GM19193 (cell line): ENCODE results near the gene RASEF.

Source experiments
- POLR2A ChIP-seq: IDR thresholded peaks from 4 replicates; pipeline ENCODE4 v1.6.1; 2011; ENCODE audit not compliant: insufficient read depth, insufficient read length; ENCODE audit errors: extremely low read depth

RASEF gene

DNA sequence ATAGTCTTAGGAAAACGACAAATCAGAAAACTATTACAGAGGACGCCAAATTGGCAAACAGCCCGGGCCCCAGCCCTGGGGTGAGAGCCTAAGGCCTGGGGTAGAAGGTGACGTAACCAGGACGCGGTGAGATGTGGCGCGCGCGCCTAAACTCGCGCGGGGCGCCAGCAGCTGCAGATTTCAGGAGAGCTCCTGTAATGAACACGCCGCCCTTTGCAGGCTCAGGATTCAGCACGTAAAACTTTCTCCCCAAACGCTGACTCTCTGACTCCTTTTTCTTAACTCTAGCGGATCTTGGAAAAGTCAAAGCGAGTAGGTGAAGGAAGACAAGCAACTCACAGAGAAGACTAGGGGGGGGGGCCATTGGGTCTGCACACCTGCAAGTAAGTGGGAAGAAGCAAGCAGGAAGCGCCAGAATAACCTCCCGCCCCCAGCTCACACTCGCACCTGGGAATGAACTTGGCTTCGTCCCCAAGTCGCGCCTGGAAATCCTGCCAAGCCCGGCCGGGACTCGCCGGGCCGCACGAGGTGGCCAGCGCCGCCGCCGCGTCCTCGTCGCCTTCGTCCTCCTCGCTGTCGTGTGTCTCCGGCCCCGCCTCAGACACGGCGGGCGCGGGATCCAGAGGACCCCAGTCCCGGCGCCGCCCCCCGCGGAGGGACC, 822 bp downstream of the RASEF start:
- TF ChIP-seq POLR2A = no peak

DNA sequence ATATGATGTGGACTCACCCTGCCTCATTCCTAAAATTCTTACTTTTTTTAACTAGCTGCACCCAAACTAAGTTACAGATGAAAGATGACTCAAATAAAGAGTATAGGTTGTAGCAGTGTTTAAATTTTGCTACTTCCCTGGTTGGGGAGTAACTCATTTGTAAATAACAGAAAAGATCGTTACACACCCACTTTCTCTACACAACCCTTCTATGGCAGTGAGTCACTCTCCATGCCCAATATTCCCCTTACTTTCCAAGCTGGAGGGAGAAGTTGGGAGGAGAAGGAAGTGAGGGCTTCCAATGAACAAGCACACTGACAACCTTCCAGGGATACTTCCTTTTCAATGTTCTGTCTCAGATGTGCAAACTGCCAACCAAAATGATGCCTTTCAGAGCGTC, 1.9 kb downstream of the RASEF start:
- TF ChIP-seq POLR2A = no peak

DNA sequence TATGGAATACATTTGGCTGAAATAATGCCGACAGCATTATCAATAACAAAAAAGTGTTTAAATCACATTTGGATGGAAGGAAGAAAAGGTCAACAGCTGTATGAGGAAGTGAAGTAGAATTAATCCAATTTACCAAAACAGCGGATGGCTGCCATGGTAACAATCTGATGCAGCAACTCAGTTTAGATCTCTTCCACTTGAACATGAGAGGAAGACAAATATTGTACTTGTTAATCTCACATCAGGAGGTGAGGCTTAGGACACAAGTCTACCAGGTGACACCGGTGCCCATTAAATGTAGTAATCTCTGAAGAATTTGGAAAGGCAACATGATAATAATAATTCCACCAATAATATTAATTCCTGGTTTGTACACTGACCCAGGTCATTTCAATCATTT, 2.4 kb downstream of the RASEF start:
- no peak for TF ChIP-seq POLR2A

GRCh38 chr9:83059417-83059816, 3.5 kb downstream of the RASEF start:
- TF ChIP-seq POLR2A = no peak

DNA sequence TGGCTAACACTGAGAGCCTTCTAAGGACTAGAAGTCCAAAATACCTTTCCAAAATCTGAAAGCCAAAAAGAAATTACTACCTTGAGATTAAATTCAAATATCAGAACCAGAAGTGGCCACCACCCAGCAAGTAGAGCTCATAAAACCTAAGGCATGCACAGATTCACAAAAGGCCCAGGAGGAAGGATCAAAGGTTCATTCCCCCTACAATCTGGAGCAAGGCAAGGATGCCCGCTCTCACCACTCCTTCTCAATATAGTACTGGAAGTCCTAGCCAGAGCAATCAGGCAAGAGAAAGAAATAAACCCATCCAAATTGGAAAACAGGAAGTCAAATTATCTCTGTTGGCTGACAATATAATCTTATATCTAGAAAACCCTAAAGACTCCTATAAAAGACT, 6.0 kb downstream of the RASEF start:
- no peak for TF ChIP-seq POLR2A

GRCh38 chr9:83056174-83056573, 6.8 kb downstream of the RASEF start:
- TF ChIP-seq POLR2A = no peak

- no peak for TF ChIP-seq POLR2A
Observed at GRCh38 chr9:83047839-83048775, 14.8 kb downstream of the RASEF start.

- TF ChIP-seq POLR2A = no peak
Observed at GRCh38 chr9:83043597-83043996, 19.3 kb downstream of the RASEF start.

GRCh38 chr9:83041771-83042170, 21.2 kb downstream of the RASEF start:
- no peak for TF ChIP-seq POLR2A

DNA sequence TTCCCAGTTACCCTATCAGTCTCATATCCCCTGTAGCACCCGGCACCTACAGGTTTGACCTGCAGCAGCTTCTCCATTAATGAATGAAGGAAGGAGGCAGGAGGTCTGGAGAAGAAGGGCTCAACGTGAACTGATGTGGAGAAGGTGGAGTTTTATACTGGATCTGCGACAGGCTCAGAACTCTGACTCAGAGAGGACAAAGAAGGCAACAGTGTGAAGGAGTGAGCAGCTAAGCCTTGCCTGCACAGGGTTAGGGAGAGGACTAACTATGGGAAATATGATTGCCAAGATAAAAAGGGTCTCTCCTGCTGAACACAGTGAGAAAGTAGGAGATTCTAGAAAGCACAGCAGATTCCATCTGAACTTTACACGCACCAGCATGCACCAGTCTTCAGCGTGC, 23.6 kb downstream of the RASEF start:
- TF ChIP-seq POLR2A = no peak

DNA sequence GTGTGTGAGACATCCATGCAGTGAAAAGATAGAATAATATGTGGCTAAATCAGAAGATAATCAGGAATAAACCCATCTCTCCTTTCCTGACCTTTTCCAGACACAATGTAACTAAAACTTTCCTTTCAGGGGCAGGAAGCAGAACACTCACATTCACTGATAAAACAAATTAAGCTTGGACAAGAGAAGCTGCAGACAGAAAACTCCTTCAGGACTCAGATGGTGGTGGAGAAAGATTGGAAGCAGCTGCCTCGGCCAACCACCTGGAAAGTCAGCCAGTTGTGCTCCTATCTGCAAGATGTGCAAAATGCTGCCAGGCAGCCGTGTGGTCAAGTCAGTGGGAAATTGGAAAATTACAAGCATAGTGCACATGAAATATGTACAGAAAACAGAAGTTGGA, 26.9 kb downstream of the RASEF start:
- no peak for TF ChIP-seq POLR2A

GRCh38 chr9:83035143-83035542, 27.8 kb downstream of the RASEF start:
- TF ChIP-seq POLR2A = no peak

GRCh38 chr9:83034587-83034986, 28.4 kb downstream of the RASEF start:
- no peak for TF ChIP-seq POLR2A

GRCh38 chr9:83034026-83034425, 28.9 kb downstream of the RASEF start:
- no peak for TF ChIP-seq POLR2A

- TF ChIP-seq POLR2A = no peak
Observed at GRCh38 chr9:83032065-83032625, 30.8 kb downstream of the RASEF start.

GRCh38 chr9:83030391-83031107, 32.4 kb downstream of the RASEF start:
- TF ChIP-seq POLR2A = no peak

DNA sequence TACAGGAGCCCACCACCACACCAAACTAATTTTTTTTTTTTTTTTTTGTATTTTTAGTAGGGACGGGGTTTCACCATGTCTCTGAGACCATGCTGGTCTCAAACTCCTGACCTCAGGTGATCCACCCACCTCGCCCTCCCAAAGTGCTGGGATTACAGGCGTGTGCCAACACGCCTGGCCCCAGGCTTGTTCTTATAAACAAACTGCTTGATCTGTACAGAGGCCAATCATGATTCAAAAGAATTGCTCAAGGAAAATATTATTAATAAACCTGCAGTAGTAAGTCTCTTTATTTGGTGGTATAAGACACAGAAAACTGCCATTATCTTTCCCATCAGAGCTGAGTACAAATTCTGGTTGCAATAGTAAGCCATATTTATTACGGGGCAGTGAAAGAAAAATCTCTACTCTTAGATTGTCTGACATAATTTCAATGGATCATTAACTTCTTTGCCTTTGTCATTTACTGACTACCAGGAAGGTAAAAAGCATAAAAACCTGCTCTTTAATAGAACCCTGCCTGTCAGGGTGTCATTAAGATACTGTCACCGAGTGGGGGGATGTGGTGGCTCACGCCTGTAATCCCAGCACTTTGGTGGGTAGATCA, 33.3 kb downstream of the RASEF start:
- no peak for TF ChIP-seq POLR2A
